ENCODE data around the gene P2RY2.

DNA sequence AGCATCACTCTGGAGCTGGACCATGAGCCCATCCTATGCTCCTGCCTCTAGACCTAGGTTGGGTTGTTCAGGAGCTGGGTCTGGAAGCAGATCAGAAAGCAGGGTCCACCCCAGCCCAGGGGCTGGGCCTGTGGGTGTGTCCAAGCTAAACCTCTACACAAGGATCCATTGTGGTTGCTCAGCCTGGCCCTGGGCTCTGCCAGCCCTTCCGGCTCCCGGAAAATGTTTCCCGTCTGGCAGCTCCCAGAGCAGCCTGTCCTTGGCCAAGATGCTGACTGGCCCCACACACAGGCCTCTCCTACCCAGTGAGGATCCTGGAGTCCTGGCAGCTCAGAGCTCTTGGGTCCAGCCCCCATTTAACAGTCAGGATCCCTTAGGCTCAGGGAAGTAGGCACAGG, 40.7 kb upstream of the P2RY2 start:
- no peak for TF ChIP-seq SUZ12 (IDR thresholded peaks at IDR 0.05; ENCODE audit: extremely low read depth, insufficient read depth, insufficient read length)
- TF ChIP-seq YY1 (IDR thresholded peaks at IDR 0.05; ENCODE audit: insufficient read depth, insufficient read length): no peak
- TF ChIP-seq ZNF274 (IDR thresholded peaks at IDR 0.05; ENCODE audit: low read depth, low read length): no peak
